SW480 (cell line): Measurements from ENCODE around the gene DLAT.
"Not testable (repeated sequence)": the region's sequence is repeated elsewhere in the genome, so short reads cannot be mapped to it uniquely, and the experiment has no call there.

Experiments
- DNase-seq: peaks from one replicate; pipeline ENCODE4 v3.0.0-alpha.2; 2016; ENCODE audit warnings: low spot score

Gene DLAT

GRCh38 chr11:112024773-112025678, at the start of gene DLAT:
Gene DLAT, plus strand, starts transcription at chr11:112025408. Its CDS starts 65 bp downstream, at chr11:112025473.
- peak; percentile 89 for DNase-seq

- DNase-seq = no peak
Measured at GRCh38 chr11:111976119-111976766, 49.0 kb upstream of the DLAT start.

- DNase-seq = no peak
Measured at GRCh38 chr11:111976767-111977145, 48.5 kb upstream of the DLAT start.

GRCh38 chr11:111977146-111978027, 47.8 kb upstream of the DLAT start:
- DNase-seq = no peak

GRCh38 chr11:111978028-111978771, 47.0 kb upstream of the DLAT start:
- no peak for DNase-seq

- no peak for DNase-seq
Measured at GRCh38 chr11:111980062-111980461, 45.1 kb upstream of the DLAT start.

GRCh38 chr11:111981270-111981669, 43.9 kb upstream of the DLAT start:
- DNase-seq = no peak

GRCh38 chr11:111982019-111982464, 43.2 kb upstream of the DLAT start:
- DNase-seq = peak; percentile 75

- no peak for DNase-seq
Measured at GRCh38 chr11:111982541-111983186, 42.5 kb upstream of the DLAT start.

- peak; percentile 96 for DNase-seq
Measured at GRCh38 chr11:111983187-111983986, 41.8 kb upstream of the DLAT start.

- DNase-seq = no peak
Measured at GRCh38 chr11:111986589-111986988, 38.6 kb upstream of the DLAT start.

GRCh38 chr11:111990381-111990780, 34.8 kb upstream of the DLAT start:
- DNase-seq = no peak

- no peak for DNase-seq
Measured at GRCh38 chr11:111992206-111992855, 32.9 kb upstream of the DLAT start.

- no peak for DNase-seq
Measured at GRCh38 chr11:111996129-111996528, 29.1 kb upstream of the DLAT start.

- DNase-seq = not testable (repeated sequence)
Measured at GRCh38 chr11:111996669-111997068, 28.5 kb upstream of the DLAT start.

- no peak for DNase-seq
Measured at GRCh38 chr11:111999111-111999510, 26.1 kb upstream of the DLAT start.

GRCh38 chr11:112000703-112001102, 24.5 kb upstream of the DLAT start:
- no peak for DNase-seq

GRCh38 chr11:112002491-112003216, 22.6 kb upstream of the DLAT start:
- no peak for DNase-seq

GRCh38 chr11:112004389-112004788, 20.8 kb upstream of the DLAT start:
- DNase-seq = no peak
